ENCODE data around the gene BTN1A1.
"Not testable (repeated sequence)": the region's sequence is repeated elsewhere in the genome, so short reads cannot be mapped to it uniquely, and the experiment has no call there.

BTN1A1 gene, protein sequence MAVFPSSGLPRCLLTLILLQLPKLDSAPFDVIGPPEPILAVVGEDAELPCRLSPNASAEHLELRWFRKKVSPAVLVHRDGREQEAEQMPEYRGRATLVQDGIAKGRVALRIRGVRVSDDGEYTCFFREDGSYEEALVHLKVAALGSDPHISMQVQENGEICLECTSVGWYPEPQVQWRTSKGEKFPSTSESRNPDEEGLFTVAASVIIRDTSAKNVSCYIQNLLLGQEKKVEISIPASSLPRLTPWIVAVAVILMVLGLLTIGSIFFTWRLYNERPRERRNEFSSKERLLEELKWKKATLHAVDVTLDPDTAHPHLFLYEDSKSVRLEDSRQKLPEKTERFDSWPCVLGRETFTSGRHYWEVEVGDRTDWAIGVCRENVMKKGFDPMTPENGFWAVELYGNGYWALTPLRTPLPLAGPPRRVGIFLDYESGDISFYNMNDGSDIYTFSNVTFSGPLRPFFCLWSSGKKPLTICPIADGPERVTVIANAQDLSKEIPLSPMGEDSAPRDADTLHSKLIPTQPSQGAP

DNA sequence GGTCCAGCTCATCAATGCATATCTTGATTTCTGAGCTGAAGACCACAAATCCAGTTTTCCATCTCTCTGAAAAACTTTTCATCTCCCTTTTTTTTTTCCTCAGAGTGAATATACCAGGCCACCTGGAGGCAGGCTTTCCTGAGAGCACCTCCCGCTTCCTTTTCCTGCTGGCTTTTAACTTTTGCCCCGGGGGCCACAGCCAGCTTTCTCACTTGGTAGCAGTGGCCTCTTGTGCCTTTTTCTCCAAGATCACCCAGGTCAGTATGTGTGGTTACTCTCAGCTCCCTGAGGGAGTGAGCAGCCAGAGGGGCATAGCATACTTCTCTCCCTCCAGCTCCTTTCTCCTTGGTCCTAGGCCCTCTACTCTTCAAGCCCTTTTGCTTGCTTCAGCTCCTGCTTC lies at the start of gene BTN1A1:
Gene BTN1A1, plus strand, starts transcription at position 202 of the 400 bp plus-strand sequence. CDS start 984 bp downstream, outside the sequence.
- H3K36me3 Mint-ChIP-seq (ENCODE audit: low read depth): no peaks in the 10 kb centered on the region
- no peak for DNase-seq (ENCODE audit: low spot score)
- H3K4me1 Mint-ChIP-seq (ENCODE audit: low read depth): peaks cover 17% of the 10 kb centered on the region
- H3K27ac Mint-ChIP-seq: no peak within 1 kb of the TSS
- H3K27me3 Mint-ChIP-seq (ENCODE audit: low read depth): peaks cover 54% of the 10 kb centered on the region
- H3K4me3 Mint-ChIP-seq: peak within 1 kb of the TSS; percentile 79
- H3K9me3 Mint-ChIP-seq: no peaks in the 10 kb centered on the region

DNA sequence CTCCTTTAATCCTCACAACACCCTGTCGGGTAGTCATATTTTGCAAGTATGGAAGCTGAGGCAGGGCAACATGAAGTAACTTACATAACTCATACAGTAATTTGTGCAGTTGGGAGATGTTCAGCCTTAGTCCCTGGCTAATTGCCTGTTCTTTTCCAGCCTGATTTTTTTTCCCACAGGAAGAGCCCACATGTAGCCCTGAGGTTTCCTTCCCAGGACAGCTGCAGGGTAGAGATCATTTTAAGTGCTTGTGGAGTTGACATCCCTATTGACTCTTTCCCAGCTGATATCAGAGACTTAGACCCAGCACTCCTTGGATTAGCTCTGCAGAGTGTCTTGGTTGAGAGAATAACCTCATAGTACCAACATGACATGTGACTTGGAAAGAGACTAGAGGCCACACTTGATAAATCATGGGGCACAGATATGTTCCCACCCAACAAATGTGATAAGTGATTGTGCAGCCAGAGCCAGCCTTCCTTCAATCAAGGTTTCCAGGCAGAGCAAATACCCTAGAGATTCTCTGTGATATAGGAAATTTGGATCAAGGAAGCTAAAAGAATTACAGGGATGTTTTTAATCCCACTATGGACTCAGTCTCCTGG lies 47.4 kb upstream of the BTN1A1 start:
- Mint-ChIP-seq H3K9me3 (no peaks in the 10 kb centered on the region), H3K27me3 (ENCODE audit: low read depth) (no peaks in the 10 kb centered on the region), H3K27ac (no peak overlapping the region), H3K36me3 (ENCODE audit: low read depth) (peaks cover 40% of the 10 kb centered on the region), H3K4me3 (no peak overlapping the region), H3K4me1 (ENCODE audit: low read depth) (peaks cover 13% of the 10 kb centered on the region)
- no peak for DNase-seq (ENCODE audit: low spot score)

DNA sequence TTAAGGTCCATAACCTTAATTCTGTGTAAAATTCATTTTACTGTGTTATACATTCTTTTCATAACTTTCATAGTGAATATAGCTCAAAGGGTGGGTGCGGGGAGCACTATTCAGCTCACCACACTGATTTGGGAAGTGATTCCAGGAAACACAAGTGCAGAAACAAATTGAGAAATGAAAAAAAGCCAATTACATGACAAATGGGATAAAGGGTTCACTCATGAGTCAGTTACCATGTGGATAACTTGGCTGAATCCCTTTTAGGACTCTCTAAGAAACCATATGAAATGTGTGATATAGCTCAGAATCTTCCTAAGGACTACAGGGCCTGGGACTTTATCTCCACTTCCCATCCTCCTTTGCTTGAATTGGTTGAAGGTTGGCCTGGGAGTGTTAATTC lies 45.5 kb upstream of the BTN1A1 start:
- DNase-seq (ENCODE audit: low spot score): no peak
- peaks cover 17% of the 10 kb centered on the region for H3K4me1 Mint-ChIP-seq (ENCODE audit: low read depth)
- no peaks in the 10 kb centered on the region for H3K27me3 Mint-ChIP-seq (ENCODE audit: low read depth)
- no peaks in the 10 kb centered on the region for H3K9me3 Mint-ChIP-seq
- H3K27ac Mint-ChIP-seq: no peak overlapping the region
- no peak overlapping the region for H3K4me3 Mint-ChIP-seq
- H3K36me3 Mint-ChIP-seq (ENCODE audit: low read depth): peaks cover 35% of the 10 kb centered on the region

GRCh38 chr6:26455357-26455970 lies 44.6 kb upstream of the BTN1A1 start:
- Mint-ChIP-seq H3K4me3 (no peak overlapping the region), H3K4me1 (ENCODE audit: low read depth) (peaks cover 25% of the 10 kb centered on the region), H3K27ac (no peak overlapping the region)

GRCh38 chr6:26457264-26457805 lies 42.8 kb upstream of the BTN1A1 start:
- H3K36me3 Mint-ChIP-seq (ENCODE audit: low read depth): peaks cover 36% of the 10 kb centered on the region

More at GRCh38 chr6:26455357-26455970, 44.6 kb upstream of the BTN1A1 start:
- H3K9me3 Mint-ChIP-seq: no peaks in the 10 kb centered on the region
- no peaks in the 10 kb centered on the region for H3K27me3 Mint-ChIP-seq (ENCODE audit: low read depth)
- no peak for DNase-seq (ENCODE audit: low spot score)
- H3K36me3 Mint-ChIP-seq (ENCODE audit: low read depth): peaks cover 35% of the 10 kb centered on the region

GRCh38 chr6:26457806-26458688 lies 42.1 kb upstream of the BTN1A1 start, which contains the start of gene BTN2A1:
Gene BTN2A1, plus strand, starts transcription at chr6:26457955. Its CDS starts 682 bp downstream, at chr6:26458637.
- H3K36me3 Mint-ChIP-seq (ENCODE audit: low read depth): peaks cover 43% of the 10 kb centered on the region
- no peaks in the 10 kb centered on the region for H3K27me3 Mint-ChIP-seq (ENCODE audit: low read depth)
- H3K27ac Mint-ChIP-seq: peak within 1 kb of the TSS; percentile 95
- H3K4me3 Mint-ChIP-seq: peak within 1 kb of the TSS; percentile 99
- peak; percentile 68 for DNase-seq (ENCODE audit: low spot score)
- H3K4me1 Mint-ChIP-seq (ENCODE audit: low read depth): peaks cover 37% of the 10 kb centered on the region
- H3K9me3 Mint-ChIP-seq: no peaks in the 10 kb centered on the region

More at GRCh38 chr6:26457264-26457805, 42.8 kb upstream of the BTN1A1 start:
- peaks cover 36% of the 10 kb centered on the region for H3K4me1 Mint-ChIP-seq (ENCODE audit: low read depth)
- peak overlapping the region; percentile 95 for H3K27ac Mint-ChIP-seq
- DNase-seq (ENCODE audit: low spot score): peak; percentile 10
- H3K4me3 Mint-ChIP-seq: peak overlapping the region; percentile 99
- H3K27me3 Mint-ChIP-seq (ENCODE audit: low read depth): no peaks in the 10 kb centered on the region
- H3K9me3 Mint-ChIP-seq: no peaks in the 10 kb centered on the region

- DNase-seq (ENCODE audit: low spot score): no peak
- no peaks in the 10 kb centered on the region for H3K27me3 Mint-ChIP-seq (ENCODE audit: low read depth)
- no peaks in the 10 kb centered on the region for H3K9me3 Mint-ChIP-seq
- H3K4me1 Mint-ChIP-seq (ENCODE audit: low read depth): peaks cover 41% of the 10 kb centered on the region
- H3K36me3 Mint-ChIP-seq (ENCODE audit: low read depth): peaks cover 53% of the 10 kb centered on the region
- peak overlapping the region; percentile 84 for H3K4me3 Mint-ChIP-seq
- H3K27ac Mint-ChIP-seq: peak overlapping the region; percentile 38
Observed at GRCh38 chr6:26459023-26459810, 40.9 kb upstream of the BTN1A1 start.

GRCh38 chr6:26461353-26461752 lies 38.8 kb upstream of the BTN1A1 start:
- DNase-seq (ENCODE audit: low spot score); H3K9me3 Mint-ChIP-seq; H3K27me3 Mint-ChIP-seq (ENCODE audit: low read depth); H3K27ac Mint-ChIP-seq: not testable (repeated sequence)
- Mint-ChIP-seq H3K4me1 (ENCODE audit: low read depth) (peaks cover 46% of the 10 kb centered on the region), H3K36me3 (ENCODE audit: low read depth) (peaks cover 72% of the 10 kb centered on the region), H3K4me3 (peak overlapping the region; percentile 45)

DNA sequence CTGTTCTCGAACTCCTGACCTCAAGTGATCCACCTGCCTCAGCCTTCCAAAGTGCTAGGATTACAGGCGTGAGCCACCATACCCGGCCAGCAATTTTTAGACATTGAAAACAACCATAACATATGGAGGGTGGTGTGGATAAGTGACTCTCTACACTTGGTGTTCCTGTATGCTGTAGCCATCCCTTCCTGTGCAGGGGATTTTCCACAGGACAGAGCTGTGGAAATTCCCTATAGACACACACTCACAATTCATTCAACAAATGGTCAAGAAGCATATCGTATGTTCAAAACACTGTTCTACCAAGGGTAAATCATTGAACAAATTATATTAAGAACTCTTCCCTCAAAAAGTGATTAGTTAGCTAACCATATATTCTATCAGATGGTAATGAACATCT lies 36.1 kb upstream of the BTN1A1 start:
- Mint-ChIP-seq H3K9me3 (no peaks in the 10 kb centered on the region), H3K27ac (no peak overlapping the region), H3K27me3 (ENCODE audit: low read depth) (no peaks in the 10 kb centered on the region), H3K4me3 (no peak overlapping the region), H3K36me3 (ENCODE audit: low read depth) (peaks cover 90% of the 10 kb centered on the region), H3K4me1 (ENCODE audit: low read depth) (peaks cover 34% of the 10 kb centered on the region)
- no peak for DNase-seq (ENCODE audit: low spot score)

DNA sequence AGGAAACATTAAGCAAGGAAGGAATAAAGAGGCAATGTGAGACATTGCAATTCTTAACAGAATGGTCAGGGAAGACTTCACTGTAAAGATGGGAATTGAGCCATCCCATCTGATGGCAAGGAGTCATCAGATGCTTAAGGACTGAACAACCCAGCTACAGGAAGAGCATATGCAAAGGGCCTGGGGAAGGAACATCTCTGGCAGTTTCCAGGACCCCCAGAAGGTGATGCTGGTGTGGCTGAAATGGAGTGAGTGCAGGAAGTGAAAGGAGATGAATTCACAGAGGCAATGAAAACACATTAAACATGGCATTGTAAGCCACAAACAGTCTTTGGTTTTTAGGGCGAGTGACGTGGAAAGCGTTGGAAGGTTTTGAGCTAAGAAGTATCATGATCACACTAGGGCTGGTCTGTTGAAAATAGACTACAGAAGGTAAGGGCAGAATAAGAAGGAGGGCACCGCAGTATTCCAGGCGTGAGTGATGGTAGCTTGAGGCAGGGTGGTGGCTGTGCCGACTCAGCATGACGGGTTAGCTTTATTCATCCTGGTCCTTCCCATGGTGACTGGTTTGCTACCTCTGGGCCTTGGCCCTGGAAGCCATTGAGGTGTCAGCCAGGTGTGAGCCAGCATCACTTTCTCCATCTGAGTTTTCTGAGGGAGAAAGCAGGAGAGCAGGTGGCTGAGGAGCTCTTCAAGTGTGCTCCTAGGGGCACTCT lies 35.5 kb upstream of the BTN1A1 start:
- H3K9me3 Mint-ChIP-seq: no peaks in the 10 kb centered on the region
- peaks cover 29% of the 10 kb centered on the region for H3K4me1 Mint-ChIP-seq (ENCODE audit: low read depth)
- H3K4me3 Mint-ChIP-seq: no peak overlapping the region

DNA sequence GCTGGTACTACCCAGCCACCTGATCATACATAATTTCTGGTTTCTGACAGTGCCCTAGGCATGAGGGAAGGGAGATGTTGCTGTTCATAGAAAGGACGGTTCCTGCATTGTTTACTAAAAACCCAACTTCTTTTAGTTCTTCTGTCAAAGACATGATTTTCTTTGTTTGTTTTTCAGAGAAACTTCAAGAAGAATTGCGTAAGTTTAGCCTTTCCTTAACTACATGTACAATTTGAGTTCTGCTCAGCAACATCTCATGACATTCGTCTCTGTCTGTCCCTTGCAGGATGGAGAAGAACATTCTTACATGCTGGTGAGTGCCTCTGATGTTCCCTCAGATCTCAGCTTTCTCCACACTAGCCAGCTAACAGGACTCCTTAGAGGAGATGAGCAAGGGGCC lies 34.3 kb upstream of the BTN1A1 start:
- H3K27me3 Mint-ChIP-seq (ENCODE audit: low read depth): no peaks in the 10 kb centered on the region
- peaks cover 18% of the 10 kb centered on the region for H3K4me1 Mint-ChIP-seq (ENCODE audit: low read depth)
- no peak for DNase-seq (ENCODE audit: low spot score)
- peaks cover 85% of the 10 kb centered on the region for H3K36me3 Mint-ChIP-seq (ENCODE audit: low read depth)
- no peak overlapping the region for H3K4me3 Mint-ChIP-seq
- no peaks in the 10 kb centered on the region for H3K9me3 Mint-ChIP-seq
- H3K27ac Mint-ChIP-seq: no peak overlapping the region

More for the DNA sequence above, 35.5 kb upstream of the BTN1A1 start:
- Mint-ChIP-seq H3K36me3 (ENCODE audit: low read depth) (peaks cover 89% of the 10 kb centered on the region), H3K27me3 (ENCODE audit: low read depth) (no peaks in the 10 kb centered on the region), H3K27ac (peak overlapping the region; percentile 9)
- no peak for DNase-seq (ENCODE audit: low spot score)

GRCh38 chr6:26468829-26469228 lies 31.3 kb upstream of the BTN1A1 start:
- Mint-ChIP-seq H3K36me3 (ENCODE audit: low read depth) (peaks cover 85% of the 10 kb centered on the region), H3K27me3 (ENCODE audit: low read depth) (no peaks in the 10 kb centered on the region), H3K9me3 (peaks cover 10% of the 10 kb centered on the region), H3K4me3 (no peak overlapping the region), H3K4me1 (ENCODE audit: low read depth) (peaks cover 22% of the 10 kb centered on the region), H3K27ac (no peak overlapping the region)
- DNase-seq (ENCODE audit: low spot score): no peak
